ENCODE measurements around the gene SUCO.

DNA sequence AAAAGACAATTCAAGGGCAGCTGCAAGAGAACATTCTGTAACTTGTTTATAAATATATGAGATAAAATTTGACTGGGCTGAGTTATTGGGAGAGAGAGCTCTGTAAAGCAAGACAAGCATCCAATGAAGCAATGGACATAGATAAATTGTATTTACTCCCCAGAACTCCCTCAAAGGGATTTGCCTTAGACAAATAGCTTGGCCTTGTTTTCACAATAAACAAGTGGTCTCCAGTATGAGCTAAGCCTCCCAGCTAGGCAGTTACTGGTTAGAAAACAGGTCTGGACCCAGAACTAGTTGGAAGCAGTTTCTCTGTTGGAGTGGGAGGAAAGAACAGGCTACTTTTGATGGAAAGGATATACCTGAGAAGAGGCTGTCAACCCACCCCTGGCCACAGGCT lies 25.2 kb upstream of the SUCO start:
- TF ChIP-seq, protein P1, sequence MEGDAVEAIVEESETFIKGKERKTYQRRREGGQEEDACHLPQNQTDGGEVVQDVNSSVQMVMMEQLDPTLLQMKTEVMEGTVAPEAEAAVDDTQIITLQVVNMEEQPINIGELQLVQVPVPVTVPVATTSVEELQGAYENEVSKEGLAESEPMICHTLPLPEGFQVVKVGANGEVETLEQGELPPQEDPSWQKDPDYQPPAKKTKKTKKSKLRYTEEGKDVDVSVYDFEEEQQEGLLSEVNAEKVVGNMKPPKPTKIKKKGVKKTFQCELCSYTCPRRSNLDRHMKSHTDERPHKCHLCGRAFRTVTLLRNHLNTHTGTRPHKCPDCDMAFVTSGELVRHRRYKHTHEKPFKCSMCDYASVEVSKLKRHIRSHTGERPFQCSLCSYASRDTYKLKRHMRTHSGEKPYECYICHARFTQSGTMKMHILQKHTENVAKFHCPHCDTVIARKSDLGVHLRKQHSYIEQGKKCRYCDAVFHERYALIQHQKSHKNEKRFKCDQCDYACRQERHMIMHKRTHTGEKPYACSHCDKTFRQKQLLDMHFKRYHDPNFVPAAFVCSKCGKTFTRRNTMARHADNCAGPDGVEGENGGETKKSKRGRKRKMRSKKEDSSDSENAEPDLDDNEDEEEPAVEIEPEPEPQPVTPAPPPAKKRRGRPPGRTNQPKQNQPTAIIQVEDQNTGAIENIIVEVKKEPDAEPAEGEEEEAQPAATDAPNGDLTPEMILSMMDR (IDR thresholded peaks at IDR 0.05; ENCODE audit: extremely low read depth in 1 of 2, insufficient read depth in 1 of 2, low read depth in 1 of 2, low read length in 2 of 2), result no peak
- no peak for TF ChIP-seq POLR2A (IDR thresholded peaks at IDR 0.05; ENCODE audit: low read depth, low read length)
- no peak for TF ChIP-seq POLR2AphosphoS5 (IDR thresholded peaks at IDR 0.05; ENCODE audit: insufficient read depth, low read depth, low read length)
- TF ChIP-seq, protein P2, sequence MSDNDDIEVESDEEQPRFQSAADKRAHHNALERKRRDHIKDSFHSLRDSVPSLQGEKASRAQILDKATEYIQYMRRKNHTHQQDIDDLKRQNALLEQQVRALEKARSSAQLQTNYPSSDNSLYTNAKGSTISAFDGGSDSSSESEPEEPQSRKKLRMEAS (IDR thresholded peaks at IDR 0.05; ENCODE audit: insufficient read depth, insufficient read length), result no peak
- no peak for TF ChIP-seq EZH2 (IDR thresholded peaks at IDR 0.05; ENCODE audit: borderline replicate concordance, low read depth, low read length, severe bottlenecking)
- TF ChIP-seq FOS (IDR thresholded peaks at IDR 0.05; ENCODE audit: borderline replicate concordance, insufficient read depth, low read length), result no peak
- no peak for TF ChIP-seq MYC (IDR thresholded peaks at IDR 0.05; ENCODE audit: low read depth, low read length)
- TF ChIP-seq GATA2 (IDR thresholded peaks at IDR 0.05; ENCODE audit: insufficient read depth, insufficient read length, low read depth, low read length), result no peak
- no peak for TF ChIP-seq JUN (IDR thresholded peaks at IDR 0.05; ENCODE audit: borderline replicate concordance, insufficient read depth, insufficient read length, low read depth)
